ENCODE data around the gene SCART1. TPM values are rescaled to one million over a fixed set of nuclear protein-coding genes. Genes with fewer than 3 reads are reported as not detected.
"Not testable (repeated sequence)": the region's sequence is repeated elsewhere in the genome, so short reads cannot be mapped to it uniquely, and the experiment has no call there.

Gene SCART1
- total and polyA plus RNA-seq, 8 donors, result 0.43 to 9.3 (median 5.9) TPM; not detected in 1

DNA sequence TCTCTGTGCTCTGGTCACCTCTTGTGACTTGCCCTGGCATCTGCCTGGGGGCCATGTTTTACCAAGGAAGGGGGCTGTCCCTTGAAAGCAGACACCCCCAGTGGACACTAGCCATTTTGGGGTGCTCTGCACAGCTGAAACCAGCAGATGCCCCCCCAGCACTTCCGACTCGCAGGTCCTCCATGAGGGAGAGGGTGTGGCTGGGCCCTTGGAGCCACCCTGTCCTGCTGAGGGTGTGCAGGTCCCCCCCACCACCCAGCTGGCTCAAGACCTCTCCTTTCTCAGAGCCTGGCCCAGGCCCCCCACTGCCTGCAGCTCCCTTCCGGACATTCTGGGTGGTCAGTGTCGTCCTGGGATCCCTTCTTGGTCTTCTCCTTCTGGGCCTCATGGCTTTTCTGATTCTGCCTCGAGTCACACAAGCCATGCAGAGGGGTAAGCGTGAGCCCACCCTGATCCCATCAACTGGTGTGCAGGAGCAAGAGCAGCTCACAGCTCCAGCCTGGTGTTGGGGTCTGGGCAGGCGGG is 12.3 kb downstream of the SCART1 start:
- Histone ChIP-seq H3K27me3 (peaks cover 0 to 11% (median 0%) of the 10 kb centered on the region in 3 donors), H3K9me3 (peaks cover 0 to 4% (median 0%) of the 10 kb centered on the region in 4 donors), H3K4me1 (peaks cover 0 to 3% (median 0%) of the 10 kb centered on the region in 4 donors), H3K4me3 (no peak overlapping the region), H3K36me3 (peaks cover 0 to 30% (median 6%) of the 10 kb centered on the region in 4 donors), H3K27ac (no peak overlapping the region)
- TF ChIP-seq POLR2AphosphoS5 (IDR thresholded peaks at IDR 0.05) (no peak), POLR2A (IDR thresholded peaks at IDR 0.05) (no peak), EP300 (IDR thresholded peaks at IDR 0.05) (no peak)
- TF ChIP-seq, protein P1, sequence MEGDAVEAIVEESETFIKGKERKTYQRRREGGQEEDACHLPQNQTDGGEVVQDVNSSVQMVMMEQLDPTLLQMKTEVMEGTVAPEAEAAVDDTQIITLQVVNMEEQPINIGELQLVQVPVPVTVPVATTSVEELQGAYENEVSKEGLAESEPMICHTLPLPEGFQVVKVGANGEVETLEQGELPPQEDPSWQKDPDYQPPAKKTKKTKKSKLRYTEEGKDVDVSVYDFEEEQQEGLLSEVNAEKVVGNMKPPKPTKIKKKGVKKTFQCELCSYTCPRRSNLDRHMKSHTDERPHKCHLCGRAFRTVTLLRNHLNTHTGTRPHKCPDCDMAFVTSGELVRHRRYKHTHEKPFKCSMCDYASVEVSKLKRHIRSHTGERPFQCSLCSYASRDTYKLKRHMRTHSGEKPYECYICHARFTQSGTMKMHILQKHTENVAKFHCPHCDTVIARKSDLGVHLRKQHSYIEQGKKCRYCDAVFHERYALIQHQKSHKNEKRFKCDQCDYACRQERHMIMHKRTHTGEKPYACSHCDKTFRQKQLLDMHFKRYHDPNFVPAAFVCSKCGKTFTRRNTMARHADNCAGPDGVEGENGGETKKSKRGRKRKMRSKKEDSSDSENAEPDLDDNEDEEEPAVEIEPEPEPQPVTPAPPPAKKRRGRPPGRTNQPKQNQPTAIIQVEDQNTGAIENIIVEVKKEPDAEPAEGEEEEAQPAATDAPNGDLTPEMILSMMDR (IDR thresholded peaks at IDR 0.05), result no peak
- no peak for DNase-seq
- intact Hi-C loops (cut with DNase I; ENCODE audit: low total_unique reads), result no loop called here
- WGBS, 5 donors, result 78 to 93% (median 88%) methylated on average over 2 to 7 of the region's 7 CpGs

GRCh38 chr10:133466683-133467275 is 13.0 kb downstream of the SCART1 start:
- intact Hi-C loops (cut with DNase I; ENCODE audit: low total_unique reads), result no loop called here
- Histone ChIP-seq H3K36me3 (peaks cover 0 to 30% (median 6%) of the 10 kb centered on the region in 4 donors), H3K4me1 (peaks cover 0 to 3% (median 0%) of the 10 kb centered on the region in 4 donors), H3K9me3 (peaks cover 0 to 4% (median 0%) of the 10 kb centered on the region in 4 donors), H3K27ac (no peak overlapping the region), H3K27me3 (peaks cover 0 to 11% (median 0%) of the 10 kb centered on the region in 3 donors), H3K4me3 (no peak overlapping the region)
- TF ChIP-seq POLR2AphosphoS5 (IDR thresholded peaks at IDR 0.05) (no peak), EP300 (IDR thresholded peaks at IDR 0.05) (no peak), POLR2A (IDR thresholded peaks at IDR 0.05) (no peak)
- TF ChIP-seq, protein P1 (IDR thresholded peaks at IDR 0.05), result no peak
- 92 to 99% (median 94%) methylated on average over 6 to 7 of the region's 7 CpGs for WGBS, 5 donors
- DNase-seq, result no peak

- H3K27me3 ChIP-seq, result peaks cover 0 to 11% (median 0%) of the 10 kb centered on the region in 3 donors
- H3K27ac ChIP-seq, result no peak overlapping the region
- H3K9me3 ChIP-seq, result peaks cover 0 to 4% (median 0%) of the 10 kb centered on the region in 4 donors
- 87 to 92% (median 90%) methylated on average over 17 of the region's 17 CpGs for WGBS, 5 donors
- DNase-seq, result no peak
- peaks cover 0 to 3% (median 0%) of the 10 kb centered on the region in 4 donors for H3K4me1 ChIP-seq
- intact Hi-C loops (cut with DNase I; ENCODE audit: low total_unique reads), result no loop called here
- no peak overlapping the region for H3K4me3 ChIP-seq
- TF ChIP-seq POLR2AphosphoS5 (IDR thresholded peaks at IDR 0.05) (no peak), EP300 (IDR thresholded peaks at IDR 0.05) (no peak)
- TF ChIP-seq, protein P1 (IDR thresholded peaks at IDR 0.05), result no peak
- peaks cover 0 to 27% (median 6%) of the 10 kb centered on the region in 4 donors for H3K36me3 ChIP-seq
Measured at GRCh38 chr10:133467286-133467911, 13.7 kb downstream of the SCART1 start.

DNA sequence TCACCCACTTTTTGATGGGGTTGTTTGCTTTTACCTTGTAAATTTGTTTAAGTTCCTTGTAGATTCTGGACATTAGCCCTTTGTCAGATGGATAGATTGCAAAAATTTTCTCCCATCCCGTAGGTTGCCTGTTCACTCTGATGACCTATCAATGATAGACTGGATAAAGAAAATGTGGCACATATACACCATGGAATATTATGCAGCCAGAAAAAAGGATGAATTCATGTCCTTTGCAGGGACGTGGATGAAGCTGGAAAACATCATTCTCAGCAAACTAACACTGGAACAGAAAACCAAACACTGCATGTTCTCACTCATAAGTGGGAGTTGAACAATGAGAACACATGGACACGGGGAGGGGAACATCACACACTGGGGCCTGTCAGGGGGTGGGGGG is 15.5 kb downstream of the SCART1 start:
- 79 to 91% (median 81%) methylated on average over 3 of the region's 3 CpGs for WGBS, 5 donors
- peaks cover 0 to 22% (median 6%) of the 10 kb centered on the region in 4 donors for H3K36me3 ChIP-seq

More for the DNA sequence above, 15.5 kb downstream of the SCART1 start:
- H3K4me1 ChIP-seq; H3K27ac ChIP-seq; H3K9me3 ChIP-seq; intact Hi-C loops (cut with DNase I; ENCODE audit: low total_unique reads); DNase-seq; H3K4me3 ChIP-seq: not testable (repeated sequence)
- H3K27me3 ChIP-seq, result peaks cover 0 to 11% (median 0%) of the 10 kb centered on the region in 3 donors

All from stomach (tissue), 9 donors.